ENCODE measurements around the gene SAMD14.
"Not testable (repeated sequence)": the region's sequence is repeated elsewhere in the genome, so short reads cannot be mapped to it uniquely, and the experiment has no call there.

Gene SAMD14

GRCh38 chr17:50074227-50074626, 55.7 kb downstream of the SAMD14 start:
- no peak for DNase-seq (ENCODE audit: low read depth)

- no peak for DNase-seq (ENCODE audit: low read depth)
Observed at GRCh38 chr17:50072925-50073324, 57.0 kb downstream of the SAMD14 start.

GRCh38 chr17:50072130-50072529, 57.8 kb downstream of the SAMD14 start:
- DNase-seq (ENCODE audit: low read depth): no peak

GRCh38 chr17:50071692-50072091, 58.3 kb downstream of the SAMD14 start:
- no peak for DNase-seq (ENCODE audit: low read depth)

GRCh38 chr17:50070908-50071680, 58.9 kb downstream of the SAMD14 start:
- DNase-seq (ENCODE audit: low read depth): no peak

- no peak for DNase-seq (ENCODE audit: low read depth)
Observed at GRCh38 chr17:50067996-50068395, 62.0 kb downstream of the SAMD14 start.

- no peak for DNase-seq (ENCODE audit: low read depth)
Observed at GRCh38 chr17:50066995-50067394, 63.0 kb downstream of the SAMD14 start.

GRCh38 chr17:50065056-50065455, 64.9 kb downstream of the SAMD14 start:
- no peak for DNase-seq (ENCODE audit: low read depth)

GRCh38 chr17:50064253-50065001, 65.5 kb downstream of the SAMD14 start:
- DNase-seq (ENCODE audit: low read depth): no peak

GRCh38 chr17:50063561-50064252, 66.3 kb downstream of the SAMD14 start:
- DNase-seq (ENCODE audit: low read depth): no peak

- no peak for DNase-seq (ENCODE audit: low read depth)
Observed at GRCh38 chr17:50062293-50063243, 67.4 kb downstream of the SAMD14 start.

- DNase-seq (ENCODE audit: low read depth): not testable (repeated sequence)
Observed at GRCh38 chr17:50061713-50062045, 68.3 kb downstream of the SAMD14 start.

GRCh38 chr17:50060951-50061712, 68.8 kb downstream of the SAMD14 start:
- DNase-seq (ENCODE audit: low read depth): no peak

All from stimulated activated CD8-positive, alpha-beta memory T cell treated with anti-CD3 and anti-CD28 coated beads, Interleukin-4, amount 100 ng/mL, for 24 hours (primary cell).